ELR (cell line): ENCODE measurements around the gene MCOLN3.
"Not testable (repeated sequence)": the region's sequence is repeated elsewhere in the genome, so short reads cannot be mapped to it uniquely, and the experiment has no call there.

ENCODE experiments used
- DNase-seq: peaks from one replicate; pipeline ENCODE4 v3.0.0-alpha.2; 2015; ENCODE audit warnings: low read depth

Gene MCOLN3

GRCh38 chr1:84991097-84991920 is 57.0 kb downstream of the MCOLN3 start:
- DNase-seq, result no peak

DNA sequence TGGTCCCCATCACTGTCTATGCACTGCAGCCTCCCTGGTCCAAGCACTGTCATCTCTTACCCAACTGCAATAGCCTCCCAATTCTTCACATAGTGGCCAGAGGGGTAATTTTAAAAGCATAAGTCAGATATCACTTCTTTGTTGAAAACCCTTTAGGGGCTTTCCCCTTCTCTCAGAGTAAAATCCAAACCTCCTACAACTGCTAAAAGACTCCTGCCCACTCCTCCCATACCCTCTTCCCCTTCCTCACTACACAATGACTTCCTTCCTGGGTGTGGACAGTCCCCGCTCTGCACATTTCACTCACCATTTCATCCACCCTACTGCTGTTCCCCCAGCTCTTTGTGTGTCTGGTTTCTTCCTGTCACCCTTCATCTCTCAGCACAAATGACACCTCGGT is 59.7 kb downstream of the MCOLN3 start:
- no peak for DNase-seq

DNA sequence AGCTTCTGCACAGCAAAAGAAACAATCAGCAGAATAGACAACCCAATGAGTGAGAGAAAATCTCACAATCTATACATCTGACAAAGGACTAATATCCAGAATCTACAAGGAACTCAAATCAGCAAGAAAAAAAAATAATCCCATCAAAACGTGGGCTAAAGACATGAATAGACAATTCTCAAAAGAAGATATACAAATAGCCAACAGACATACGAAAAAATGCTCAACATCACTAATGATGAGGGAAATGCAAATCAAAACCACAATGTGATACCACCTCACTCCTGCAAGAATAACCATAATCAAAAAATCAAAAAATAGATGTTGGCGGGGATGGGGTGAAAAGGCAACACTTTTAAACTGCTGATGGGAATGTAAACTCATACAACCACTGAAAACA is 61.7 kb downstream of the MCOLN3 start:
- not testable (repeated sequence) for DNase-seq

- no peak for DNase-seq
Observed at GRCh38 chr1:84985365-84985764, 62.9 kb downstream of the MCOLN3 start.

DNA sequence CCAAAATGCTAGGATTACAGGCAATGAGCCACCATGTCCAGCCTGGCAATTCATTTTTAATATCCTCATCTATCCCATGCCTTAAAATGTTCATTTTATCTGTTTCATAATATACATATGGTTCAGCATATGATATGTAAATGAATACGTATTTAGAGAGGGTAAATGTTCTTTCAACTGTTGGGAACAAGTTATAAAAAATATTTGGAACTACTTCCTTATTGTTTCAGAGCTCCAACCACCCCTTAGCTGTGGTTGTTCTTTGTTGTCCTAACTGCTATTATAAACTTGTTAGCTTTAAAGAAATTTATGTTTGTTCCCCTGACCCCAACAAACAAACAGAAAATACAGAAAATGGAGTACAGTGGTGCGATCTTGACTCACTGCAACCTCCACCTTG is 65.9 kb downstream of the MCOLN3 start:
- no peak for DNase-seq

DNA sequence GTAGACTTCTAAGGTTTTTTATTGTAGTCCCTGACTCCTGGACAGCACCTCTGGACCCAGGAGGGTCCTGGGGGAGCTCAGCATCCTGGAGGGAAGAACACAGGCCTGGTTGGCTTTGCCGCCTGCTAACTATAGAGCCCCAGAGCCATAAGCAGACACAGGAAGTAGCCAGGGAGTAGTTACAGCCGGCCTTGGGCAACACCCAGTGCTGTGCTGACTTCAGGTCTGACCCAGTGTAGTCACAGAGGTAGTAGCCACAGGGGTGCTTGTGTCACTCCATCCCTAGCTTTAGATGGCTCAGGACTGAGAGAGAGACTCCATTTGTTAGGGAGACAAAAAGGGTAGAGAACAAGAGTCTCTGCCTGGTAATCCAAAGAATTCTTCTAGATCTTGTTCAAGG is 73.3 kb downstream of the MCOLN3 start:
- DNase-seq, result no peak

DNA sequence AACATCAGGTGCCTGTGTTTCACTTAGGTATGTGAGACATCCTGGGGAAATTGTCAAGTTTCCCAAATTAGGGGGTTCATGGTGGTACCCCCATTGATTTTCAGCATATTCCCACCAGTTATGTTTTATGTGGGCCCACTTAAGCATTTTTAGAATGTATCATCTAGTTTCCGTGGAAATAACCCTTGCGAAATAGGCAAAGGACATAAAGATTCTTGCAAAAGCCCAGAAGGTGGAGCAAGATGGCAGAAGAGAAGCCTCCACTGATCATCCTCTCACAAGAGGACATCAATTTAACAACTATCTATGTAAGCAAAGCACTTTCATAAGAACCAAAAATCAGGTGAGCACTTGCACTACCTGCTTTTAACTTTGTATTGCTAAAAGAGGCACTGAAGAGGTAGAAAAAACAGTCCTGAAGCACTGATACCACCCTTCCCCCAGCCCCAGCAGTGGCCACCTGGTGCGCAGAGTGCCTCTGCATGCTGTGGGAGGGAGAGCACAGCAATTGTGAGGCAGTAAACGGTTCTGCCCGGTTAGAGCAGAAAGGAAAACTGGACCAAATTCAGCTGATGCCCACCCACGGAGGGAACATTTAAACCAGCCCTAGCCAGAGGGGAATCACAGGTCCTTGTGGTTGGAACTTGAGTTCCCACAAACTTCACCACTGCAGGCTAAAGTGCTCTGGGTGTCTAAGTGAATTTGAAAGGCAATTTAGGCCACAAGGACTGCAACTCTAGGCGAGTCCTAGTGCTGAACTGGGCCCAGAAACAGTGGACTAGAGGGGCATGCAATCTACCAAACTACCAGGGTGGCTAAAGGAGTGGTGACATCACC is 74.6 kb downstream of the MCOLN3 start:
- peak; percentile 30 for DNase-seq

- DNase-seq, result peak; percentile 28
Observed at GRCh38 chr1:84972377-84972987, 75.8 kb downstream of the MCOLN3 start.

DNA sequence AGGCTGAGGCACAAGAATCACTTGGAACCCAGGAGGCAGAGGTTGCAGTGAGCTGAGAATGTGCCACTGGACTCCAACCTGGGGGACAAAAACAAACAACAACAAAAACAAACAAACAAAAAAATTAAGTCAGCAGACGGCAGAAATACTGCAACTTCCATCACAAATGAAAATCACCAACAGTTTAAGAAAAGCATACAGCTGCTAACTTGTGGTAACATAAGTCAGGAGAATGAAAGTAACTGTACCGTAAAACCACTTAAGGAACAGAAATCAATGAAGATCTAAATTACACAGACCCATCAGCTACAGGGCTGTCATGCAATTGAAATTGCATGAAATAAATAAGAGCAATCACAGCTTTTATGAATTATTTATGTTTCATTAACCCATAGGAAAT is 76.3 kb downstream of the MCOLN3 start:
- no peak for DNase-seq

GRCh38 chr1:84969489-84970250 is 78.6 kb downstream of the MCOLN3 start:
- peak; percentile 6 for DNase-seq

DNA sequence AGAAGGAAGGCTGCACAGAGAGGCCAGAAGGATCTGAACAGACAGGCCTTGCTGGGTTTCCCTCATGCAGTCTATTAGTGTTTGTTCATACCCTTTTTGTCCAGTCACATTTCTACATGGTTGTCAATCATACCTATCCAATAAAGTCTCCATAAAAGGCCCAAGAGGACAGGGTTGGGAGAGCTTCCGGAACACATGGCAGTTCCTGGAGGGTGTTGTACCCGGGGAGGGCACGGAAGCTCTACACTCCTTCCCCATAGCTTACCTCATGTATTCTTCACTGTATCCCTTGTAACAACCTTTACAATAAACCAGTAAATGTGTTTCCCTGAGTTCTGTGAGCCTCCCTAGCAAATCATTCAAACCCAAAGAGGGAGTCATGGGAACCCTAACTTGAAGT is 79.4 kb downstream of the MCOLN3 start:
- no peak for DNase-seq

GRCh38 chr1:84968101-84968500 is 80.2 kb downstream of the MCOLN3 start:
- no peak for DNase-seq
